A673 (cell line): ENCODE measurements around the gene NRF1. TPM values are rescaled to one million over a fixed set of nuclear protein-coding genes. Genes with fewer than 3 reads are reported as not detected.

Source experiments
- BruUV-seq: library from RNA; stranded (reverse); fragments of 400-500 nt; replicated peaks from 2 replicates; lab custom pipeline; 2021; lab: Mats Ljungman, UMichigan
- CTCF ChIA-PET: fragments of 300-600 bp; sonication (Branson Sonifier 250); formaldehyde crosslinking; loops from one replicate; lab custom pipeline; 2022; ENCODE audit warnings: antibody characterized with exemption; lab: Charles Lee
- POLR2A ChIA-PET: fragments of 300-600 bp; sonication (Branson Sonifier 250); formaldehyde crosslinking; loops from one replicate; lab custom pipeline; 2022; ENCODE audit warnings: antibody characterized with exemption; ENCODE audit not compliant: low non-redundant PET; lab: Charles Lee
- DNase-seq: peaks from one replicate; pipeline ENCODE4 v3.0.0-alpha.2; 2015; ENCODE audit warnings: low spot score
- H3K27ac ChIP-seq: fragments of 200-600 bp; sonication (generic); 2 replicates; pipeline ENCODE4 v1.5.1; 2016; ENCODE audit warnings: mixed run types, low read depth, mild to moderate bottlenecking, mixed read lengths, antibody characterized with exemption, low read length; ENCODE audit not compliant: poor library complexity, severe bottlenecking
- H3K27me3 ChIP-seq: fragments of 200-600 bp; sonication (generic); replicated peaks from 2 replicates; pipeline ENCODE4 v1.6.1; 2017; ENCODE audit warnings: mixed run types, low read depth, mild to moderate bottlenecking, mixed read lengths, antibody characterized with exemption, low read length; ENCODE audit not compliant: insufficient read depth, poor library complexity
- H3K36me3 ChIP-seq: fragments of 200-600 bp; sonication (generic); 2 replicates; pipeline ENCODE4 v1.6.1; 2016; ENCODE audit warnings: mixed run types, mild to moderate bottlenecking, mixed read lengths, antibody characterized with exemption, low read length; ENCODE audit not compliant: insufficient read depth, poor library complexity, severe bottlenecking
- H3K4me1 ChIP-seq: fragments of 200-600 bp; sonication (generic); 2 replicates; pipeline ENCODE4 v1.6.1; 2017; ENCODE audit warnings: mixed run types, mild to moderate bottlenecking, mixed read lengths, antibody characterized with exemption, low read length; ENCODE audit not compliant: insufficient read depth, poor library complexity, severe bottlenecking
- H3K4me3 ChIP-seq: fragments of 200-600 bp; sonication (generic); 2 replicates; pipeline ENCODE4 v1.5.1; 2016; ENCODE audit warnings: low read depth, mixed run types, mild to moderate bottlenecking, mixed read lengths, low read length; ENCODE audit not compliant: poor library complexity, severe bottlenecking
- H3K9me3 ChIP-seq: fragments of 200-600 bp; sonication (generic); 2 replicates; pipeline ENCODE4 v1.6.1; 2016; ENCODE audit warnings: mixed run types, low read depth, mild to moderate bottlenecking, mixed read lengths, antibody characterized with exemption, low read length; ENCODE audit not compliant: poor library complexity, severe bottlenecking
- EZH2 ChIP-seq: fragments of 200-600 bp; sonication (generic); IDR thresholded peaks from 2 replicates; pipeline ENCODE4 v1.6.1; 2017; ENCODE audit warnings: borderline replicate concordance, low read depth, mild to moderate bottlenecking, mixed read lengths, antibody characterized with exemption, low read length; ENCODE audit not compliant: poor library complexity, severe bottlenecking
- intact Hi-C: fragments of 100-400 bp; cut with micrococcal nuclease; formaldehyde crosslinking; loops from one replicate; pipeline ENCODE4 v1.10.0; 2022; ENCODE audit not compliant: unreplicated experiment
- total RNA-seq: library from RNA; stranded (reverse); gene quantifications from 2 replicates; pipeline ENCODE4 v1.2.3, GENCODE V29; 2021
- TF ChIP-seq, protein P1 (sequence below): fragments of 300-800, 200-600 bp; sonication (generic); conservative IDR thresholded peaks from 2 replicates; pipeline ENCODE4 v1.5.1; 2017; ENCODE audit warnings: low read depth, mild to moderate bottlenecking, antibody characterized with exemption, low read length, moderate library complexity, mixed read lengths

NRF1 gene
- total RNA-seq, 1 experiment from 2014 or later, result 30.2 TPM

DNA sequence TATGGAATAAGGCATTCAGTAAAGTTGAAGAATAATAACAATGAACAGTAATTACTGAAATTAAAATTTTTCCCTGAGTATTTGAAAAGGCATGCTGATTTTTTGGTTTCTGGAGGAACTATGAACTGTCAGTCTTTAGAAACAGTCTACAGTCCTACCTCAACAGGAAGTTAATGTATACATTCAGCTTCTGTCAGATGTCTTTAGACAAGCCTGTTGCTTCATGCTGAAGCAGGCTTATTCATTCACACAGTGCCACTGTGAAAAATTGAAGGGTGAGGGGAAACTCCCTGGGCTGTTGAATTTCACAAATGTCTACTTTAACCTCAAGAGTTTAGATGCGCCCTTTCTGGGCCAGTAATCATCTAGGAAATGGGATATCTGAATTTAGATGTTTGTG, 3.5 kb downstream of the NRF1 start:
- BruUV-seq, result no TSS peak

DNA sequence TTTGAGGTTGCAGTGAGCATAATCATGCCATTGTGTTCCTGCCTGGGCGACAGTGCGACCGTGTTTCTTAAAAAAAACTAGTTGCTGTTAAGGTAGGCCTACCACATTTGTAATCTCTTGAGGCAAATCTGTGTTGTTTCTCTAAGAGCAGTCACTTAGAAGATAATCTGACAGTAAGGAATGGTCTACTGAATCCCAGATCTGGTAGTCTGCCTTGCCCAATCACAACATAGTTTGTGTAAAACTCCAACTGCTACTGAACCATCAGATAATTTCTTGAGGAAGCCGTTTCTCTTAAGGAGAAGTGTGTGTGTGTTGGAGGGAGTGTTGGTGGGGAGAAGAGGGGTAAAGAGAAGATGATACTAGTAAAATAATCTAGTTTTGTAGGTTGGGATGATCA, 5.0 kb downstream of the NRF1 start:
- no peak for DNase-seq
- POLR2A ChIA-PET, result no interaction called here
- Histone ChIP-seq H3K4me1 (peaks cover 23% of the 10 kb centered on the region), H3K4me3 (no peak overlapping the region), H3K27me3 (no peaks in the 10 kb centered on the region), H3K9me3 (no peaks in the 10 kb centered on the region), H3K36me3 (no peaks in the 10 kb centered on the region), H3K27ac (no peak overlapping the region)
- TF ChIP-seq EZH2, result no peak
- TF ChIP-seq, protein P1, sequence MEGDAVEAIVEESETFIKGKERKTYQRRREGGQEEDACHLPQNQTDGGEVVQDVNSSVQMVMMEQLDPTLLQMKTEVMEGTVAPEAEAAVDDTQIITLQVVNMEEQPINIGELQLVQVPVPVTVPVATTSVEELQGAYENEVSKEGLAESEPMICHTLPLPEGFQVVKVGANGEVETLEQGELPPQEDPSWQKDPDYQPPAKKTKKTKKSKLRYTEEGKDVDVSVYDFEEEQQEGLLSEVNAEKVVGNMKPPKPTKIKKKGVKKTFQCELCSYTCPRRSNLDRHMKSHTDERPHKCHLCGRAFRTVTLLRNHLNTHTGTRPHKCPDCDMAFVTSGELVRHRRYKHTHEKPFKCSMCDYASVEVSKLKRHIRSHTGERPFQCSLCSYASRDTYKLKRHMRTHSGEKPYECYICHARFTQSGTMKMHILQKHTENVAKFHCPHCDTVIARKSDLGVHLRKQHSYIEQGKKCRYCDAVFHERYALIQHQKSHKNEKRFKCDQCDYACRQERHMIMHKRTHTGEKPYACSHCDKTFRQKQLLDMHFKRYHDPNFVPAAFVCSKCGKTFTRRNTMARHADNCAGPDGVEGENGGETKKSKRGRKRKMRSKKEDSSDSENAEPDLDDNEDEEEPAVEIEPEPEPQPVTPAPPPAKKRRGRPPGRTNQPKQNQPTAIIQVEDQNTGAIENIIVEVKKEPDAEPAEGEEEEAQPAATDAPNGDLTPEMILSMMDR, result no peak
- BruUV-seq, result no TSS peak
- intact Hi-C loops, result no loop called here
- CTCF ChIA-PET, result no interaction called here

More for the DNA sequence above, 3.5 kb downstream of the NRF1 start:
- TF ChIP-seq EZH2, result no peak
- TF ChIP-seq, protein P1, result no peak
- DNase-seq, result peak; percentile 45
- peaks cover 1% of the 10 kb centered on the region for H3K36me3 ChIP-seq
- no peak overlapping the region for H3K27ac ChIP-seq
- POLR2A ChIA-PET, result interaction anchor here (0.6 kb wide), 2 partner anchors 265 to 1714 kb away, joined by 3 to 9 read pairs; no protein-coding TSS in a partner anchor
- intact Hi-C loops, result no loop called here
- no peaks in the 10 kb centered on the region for H3K27me3 ChIP-seq
- no peaks in the 10 kb centered on the region for H3K9me3 ChIP-seq
- CTCF ChIA-PET, result interaction anchor here (0.6 kb wide), 1 partner anchor 27 kb away, joined by 4 read pairs; no protein-coding TSS in a partner anchor
- no peak overlapping the region for H3K4me3 ChIP-seq
- peaks cover 23% of the 10 kb centered on the region for H3K4me1 ChIP-seq

DNA sequence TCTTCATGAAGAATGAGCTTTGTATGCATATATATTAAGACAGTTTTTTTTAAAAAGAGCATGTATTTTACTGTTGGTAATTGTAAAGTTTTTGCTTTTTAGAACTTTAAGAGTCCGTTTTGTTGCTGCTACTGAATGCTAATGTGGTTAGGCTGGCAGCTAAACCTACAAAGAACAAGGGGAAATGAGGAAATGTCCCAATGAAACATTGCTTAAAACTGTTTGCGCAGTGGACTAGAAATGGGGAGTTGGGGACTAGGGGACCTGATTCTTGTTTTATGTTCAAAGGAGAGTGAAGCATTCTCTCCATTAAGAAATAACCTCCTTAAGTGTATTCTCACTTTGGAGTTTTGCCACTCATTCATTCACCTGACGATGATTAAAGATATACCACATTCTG, 5.7 kb downstream of the NRF1 start:
- H3K27me3 ChIP-seq, result no peaks in the 10 kb centered on the region
- peaks cover 23% of the 10 kb centered on the region for H3K4me1 ChIP-seq
- H3K36me3 ChIP-seq, result no peaks in the 10 kb centered on the region
- H3K27ac ChIP-seq, result no peak overlapping the region
- BruUV-seq, result no TSS peak
- no peak overlapping the region for H3K4me3 ChIP-seq
- ChIA-PET CTCF (no interaction called here), POLR2A (no interaction called here)
- intact Hi-C loops, result no loop called here
- TF ChIP-seq EZH2, result no peak
- TF ChIP-seq, protein P1, result no peak
- no peaks in the 10 kb centered on the region for H3K9me3 ChIP-seq
- DNase-seq, result no peak
